Stimulated activated naive CD8-positive, alpha-beta T cell treated with anti-CD3 and anti-CD28 coated beads, Interleukin-15, Interleukin-2, amounts not matched to agents 100 U/mL and 50 U/mL, for 24 hours (primary cell): ENCODE results near the gene CDK5R1.

Experiments
- ATAC-seq: fragments of 150-1000 bp; cut with Tn5 transposase; one replicate; pipeline ENCODE4 v1.10.0; 2021
- DNase-seq: peaks from one replicate; pipeline ENCODE4 v3.0.0; 2021

CDK5R1 gene

DNA sequence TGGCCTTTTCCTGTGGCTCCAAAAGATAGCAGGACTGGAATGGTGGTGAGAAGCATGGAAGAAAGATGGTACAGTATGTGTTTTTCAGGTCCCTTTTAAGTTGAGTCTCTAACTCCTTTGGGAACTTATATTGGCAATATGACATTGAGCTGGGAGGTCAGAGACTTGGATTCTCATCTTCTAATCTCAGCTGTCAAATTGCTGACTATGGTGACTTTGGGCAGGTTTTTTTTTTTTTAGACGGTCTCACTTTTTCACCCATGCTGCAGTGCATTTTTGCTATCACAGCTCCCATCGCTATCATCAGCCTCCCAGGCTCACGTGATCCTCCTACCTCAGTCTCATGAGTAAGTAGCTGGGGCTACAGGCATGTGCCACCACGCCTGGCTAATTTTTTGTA lies 15.1 kb upstream of the CDK5R1 start:
- ATAC-seq = no peak
- no peak for DNase-seq

DNA sequence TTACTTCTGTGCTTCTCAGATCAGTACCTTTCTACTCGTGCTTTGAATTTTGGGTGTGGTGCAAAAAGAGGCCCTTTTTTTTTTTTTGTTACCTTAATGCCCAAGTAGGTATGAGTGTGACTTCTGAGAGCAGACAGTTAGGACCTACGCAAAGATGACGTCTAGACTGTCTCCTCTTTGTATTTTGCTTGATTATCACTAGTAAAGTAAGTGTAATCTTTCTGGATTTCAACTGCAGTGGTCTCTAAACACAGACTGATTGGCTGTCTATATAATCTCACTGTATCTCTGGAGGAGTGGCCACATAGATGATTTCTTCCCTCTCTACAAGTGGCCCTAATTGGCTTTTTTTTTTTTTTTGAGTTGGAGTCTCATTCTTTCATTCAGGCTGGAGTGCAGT lies 11.5 kb upstream of the CDK5R1 start:
- ATAC-seq (no peak), DNase-seq (no peak)

DNA sequence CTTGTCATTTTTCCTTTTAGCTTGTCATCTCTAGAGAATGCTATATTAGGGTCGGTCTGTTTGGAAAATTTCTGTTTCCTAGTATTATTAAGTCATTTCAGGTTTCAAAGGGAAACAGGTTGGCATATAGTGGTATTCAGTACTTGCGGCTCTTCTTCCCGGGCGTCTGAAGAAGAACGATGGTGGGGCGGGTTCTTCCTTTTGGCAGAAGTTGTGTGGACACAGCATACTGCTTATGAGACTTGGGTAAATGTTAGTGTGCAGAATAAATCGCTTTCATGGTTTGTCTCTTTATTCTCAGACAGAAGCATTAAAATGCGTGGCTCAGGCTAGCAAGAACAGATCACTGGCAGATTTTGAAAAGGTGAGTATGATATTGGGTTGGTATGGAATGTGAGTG lies 9.6 kb upstream of the CDK5R1 start:
- no peak for ATAC-seq
- no peak for DNase-seq

DNA sequence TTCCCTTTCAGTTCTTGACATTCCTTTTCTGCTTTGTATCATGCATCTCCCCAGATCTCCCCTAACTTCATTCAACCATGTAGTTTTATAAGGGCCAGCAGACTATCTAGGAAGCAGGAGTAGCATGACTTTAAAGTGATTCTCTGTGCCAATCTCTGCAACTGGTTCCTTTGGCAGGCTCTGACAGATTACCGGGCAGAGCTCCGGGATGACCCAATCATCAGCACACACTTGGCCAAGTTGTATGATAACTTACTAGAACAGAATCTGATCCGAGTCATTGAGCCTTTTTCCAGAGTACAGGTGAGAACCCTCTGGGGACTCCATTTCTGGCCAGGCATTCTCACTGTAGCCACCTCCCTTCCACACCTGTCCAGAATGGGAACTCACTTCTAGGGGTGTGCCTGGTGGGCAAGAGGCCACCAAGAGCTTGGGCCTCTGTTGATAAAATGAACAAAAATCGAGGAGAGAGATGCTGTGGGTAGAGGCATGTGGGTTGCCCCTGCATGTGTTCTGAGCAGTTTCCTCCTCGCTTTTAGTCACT lies 7.6 kb upstream of the CDK5R1 start:
- ATAC-seq = no peak

DNA sequence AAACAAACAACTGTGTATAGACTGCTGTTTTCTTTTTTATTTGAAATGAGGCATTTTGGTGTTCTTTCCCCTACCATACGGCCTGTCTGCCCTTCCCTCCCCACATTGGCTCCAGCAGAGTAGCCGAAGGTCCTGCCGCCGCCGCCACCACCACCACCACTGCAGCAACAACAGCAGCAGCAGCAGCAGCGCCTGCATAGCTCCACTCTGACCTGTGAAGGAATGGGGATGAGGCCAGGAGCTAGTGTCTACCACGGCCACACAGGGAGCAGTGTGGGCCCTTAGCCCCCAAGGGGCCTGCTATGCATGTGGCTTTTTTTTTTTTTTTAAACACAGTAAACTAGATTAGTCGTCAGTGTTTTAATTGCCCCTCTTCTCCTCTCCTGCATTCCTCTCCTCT lies 5.6 kb upstream of the CDK5R1 start:
- ATAC-seq (no peak), DNase-seq (no peak)

More for the DNA sequence above, 7.6 kb upstream of the CDK5R1 start:
- no peak for DNase-seq

DNA sequence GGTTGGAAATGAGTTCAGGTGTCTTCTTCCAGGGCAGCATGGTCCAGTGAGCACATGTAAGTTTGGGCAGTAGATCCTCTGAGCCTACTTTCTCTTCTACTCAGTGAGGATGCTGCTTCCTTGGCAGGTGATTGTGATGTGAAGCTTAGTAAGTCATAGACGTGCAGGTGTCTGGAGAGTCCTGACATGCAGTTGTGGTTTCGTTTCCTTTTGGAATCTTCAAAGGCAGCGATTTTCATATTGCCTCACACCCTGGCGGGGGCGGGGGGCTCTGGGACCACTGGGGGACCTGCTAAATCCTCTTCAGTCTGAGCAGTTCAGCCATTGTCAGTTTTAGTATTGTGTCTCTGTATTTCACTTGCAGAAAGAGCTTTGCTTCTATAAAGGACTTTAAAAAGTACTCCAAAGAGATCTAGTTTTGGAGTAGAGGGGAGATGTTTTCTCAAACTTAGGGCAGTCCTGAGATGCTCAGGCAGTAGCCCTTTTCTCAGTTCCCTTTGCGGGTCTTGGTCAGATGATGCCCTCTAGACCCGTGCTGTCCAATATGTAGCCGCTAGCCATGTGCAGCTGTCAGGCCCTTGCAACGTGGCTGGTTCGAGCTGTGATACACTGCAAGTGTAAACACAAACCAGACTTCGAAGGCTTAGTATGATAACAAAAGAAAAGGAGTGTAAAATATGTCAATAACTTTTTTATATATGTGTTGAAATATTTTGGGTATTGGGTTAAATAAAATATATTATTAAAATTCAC lies 4.0 kb upstream of the CDK5R1 start:
- no peak for DNase-seq
- ATAC-seq = no peak

DNA sequence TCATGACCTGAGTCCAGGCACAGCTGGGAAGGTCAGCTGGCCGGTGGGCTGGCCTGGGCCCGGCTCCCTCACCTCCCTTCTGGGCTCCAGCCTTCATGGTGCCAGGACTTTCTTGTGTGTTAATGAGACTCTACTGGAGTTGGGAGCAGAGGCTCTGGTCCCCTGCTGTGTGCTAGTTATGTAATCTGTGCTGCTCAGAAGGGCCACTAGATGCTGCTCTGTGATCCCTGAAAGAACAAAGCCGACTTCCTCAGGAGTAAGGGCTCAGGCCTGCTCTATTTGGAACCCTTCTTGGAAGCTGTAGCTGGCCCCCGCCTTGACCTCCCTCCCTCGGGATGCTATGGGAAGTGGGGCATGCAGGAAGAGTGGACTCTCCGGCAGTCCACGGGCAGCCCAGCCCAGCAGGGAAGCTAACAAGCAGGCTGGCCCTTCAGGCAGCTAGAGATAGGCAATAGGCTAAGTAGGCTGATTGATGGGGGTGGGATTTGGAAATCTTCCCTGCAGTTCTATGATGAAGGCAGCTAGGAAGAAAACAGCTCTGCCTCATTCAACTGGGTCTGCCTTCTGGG lies 3.3 kb upstream of the CDK5R1 start:
- ATAC-seq = no peak
- DNase-seq = no peak

DNA sequence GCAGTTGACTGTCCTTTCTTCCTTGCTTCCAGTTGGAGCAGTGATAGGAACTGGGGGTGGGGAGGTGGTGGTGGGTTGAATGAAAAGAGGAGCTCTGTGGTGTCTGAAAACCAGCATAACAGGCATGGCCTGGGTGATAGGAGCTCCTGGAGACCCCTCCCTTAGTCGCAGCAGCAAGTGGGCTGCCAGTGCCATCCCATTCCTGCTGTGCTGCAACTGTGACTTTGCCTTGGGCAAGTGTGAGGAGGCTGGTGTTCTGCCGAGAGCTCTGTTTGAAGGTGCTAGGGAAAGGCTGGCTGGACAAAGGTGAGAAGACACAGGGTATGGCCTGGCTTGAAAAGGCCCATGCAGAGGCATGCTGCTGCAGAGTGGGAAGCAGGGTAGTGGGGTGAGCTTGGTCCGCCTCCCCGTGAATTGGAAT lies 2.7 kb upstream of the CDK5R1 start:
- ATAC-seq = no peak
- no peak for DNase-seq

DNA sequence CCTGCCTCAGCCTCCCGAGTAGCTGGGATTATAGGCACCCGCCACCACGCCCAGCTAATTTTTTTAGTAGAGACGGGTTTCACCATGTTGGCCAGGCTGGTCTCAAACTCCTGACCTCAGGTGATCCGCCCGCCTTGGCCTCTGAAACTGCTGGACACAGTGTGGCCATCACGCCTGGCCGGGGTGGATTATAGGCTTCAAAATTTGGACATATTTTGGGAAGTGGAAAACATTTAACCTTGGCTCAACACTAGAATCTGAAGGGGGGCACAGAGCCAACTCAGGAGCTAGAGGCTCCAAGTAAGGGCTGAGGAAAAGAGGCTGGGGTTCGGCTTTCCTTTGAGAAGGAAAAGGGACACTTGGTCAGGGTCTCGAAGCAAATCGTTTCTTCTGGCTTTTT lies 2.2 kb upstream of the CDK5R1 start:
- no peak for ATAC-seq

DNA sequence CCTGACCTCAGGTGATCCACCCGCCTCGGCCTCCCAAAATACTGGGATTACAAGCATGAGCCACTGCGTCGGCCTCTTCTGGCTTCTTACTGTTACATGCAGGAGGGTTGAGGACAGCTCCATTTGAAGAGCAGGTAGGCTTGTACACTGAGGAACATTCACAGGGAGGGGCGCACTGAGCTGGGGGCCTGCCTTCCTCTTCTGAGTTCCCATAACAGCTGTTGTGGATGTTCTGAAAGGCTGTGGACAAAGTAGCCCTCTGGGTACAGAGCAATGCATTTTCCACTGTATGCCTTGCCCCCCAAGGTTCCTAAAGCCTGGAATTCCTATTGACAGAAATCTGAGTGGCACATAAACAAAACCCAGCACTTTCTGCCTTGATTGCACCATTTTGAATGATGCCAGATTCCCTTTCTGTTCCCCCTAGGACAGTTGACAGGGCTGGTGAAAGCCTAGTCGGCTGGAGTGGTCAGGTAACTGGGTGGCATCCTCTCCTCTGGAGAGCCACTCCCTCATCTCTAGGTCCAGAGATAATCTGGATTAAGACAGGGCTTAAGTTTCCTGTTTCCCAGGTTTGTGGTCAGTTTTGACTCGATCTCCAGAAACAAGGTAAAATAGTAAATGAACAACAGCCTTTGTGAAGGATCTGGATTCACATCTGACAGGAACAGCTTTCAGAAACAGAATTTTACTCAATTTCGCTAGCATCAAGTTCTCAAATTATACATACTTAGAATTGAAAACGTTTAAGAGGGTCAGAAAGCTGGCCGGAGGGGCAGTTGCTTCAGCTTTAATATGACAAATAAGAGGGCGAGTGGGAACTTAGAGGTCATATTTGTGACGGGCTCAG lies 1.3 kb upstream of the CDK5R1 start:
- DNase-seq = no peak
- ATAC-seq = no peak

More for the DNA sequence above, 2.2 kb upstream of the CDK5R1 start:
- DNase-seq = no peak

DNA sequence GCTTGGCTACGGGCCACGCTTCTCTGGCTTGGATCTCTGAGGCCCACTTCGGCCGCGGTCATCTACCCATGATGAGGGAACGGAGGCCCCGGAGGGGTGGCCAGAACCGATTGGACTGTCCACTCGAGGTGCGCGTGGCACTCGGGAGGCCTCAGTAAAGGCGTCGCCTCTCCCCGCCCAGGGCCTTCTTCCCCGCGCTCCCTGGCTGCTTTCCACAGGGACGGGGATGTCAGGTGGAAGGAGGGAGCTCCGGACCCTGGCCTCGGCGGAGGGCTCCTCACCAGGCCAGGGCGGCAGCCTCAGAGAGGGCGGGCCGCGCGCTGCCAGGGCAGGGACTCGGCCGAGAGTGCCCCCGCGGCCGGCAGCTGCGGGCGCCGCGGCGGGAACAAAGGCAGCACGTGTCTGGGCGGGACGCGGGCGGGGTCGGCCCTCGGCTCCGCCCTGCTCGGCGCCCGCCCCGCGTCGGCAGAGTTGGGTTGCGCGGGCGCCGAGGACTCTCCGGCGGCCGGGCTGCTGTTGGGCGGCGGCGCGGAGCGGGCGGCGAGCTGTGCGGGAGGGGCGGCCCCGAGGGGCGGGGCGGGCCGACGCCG lies 587 bp upstream of the CDK5R1 start:
- DNase-seq (peak; percentile 76), ATAC-seq (peak; percentile 78)

DNA sequence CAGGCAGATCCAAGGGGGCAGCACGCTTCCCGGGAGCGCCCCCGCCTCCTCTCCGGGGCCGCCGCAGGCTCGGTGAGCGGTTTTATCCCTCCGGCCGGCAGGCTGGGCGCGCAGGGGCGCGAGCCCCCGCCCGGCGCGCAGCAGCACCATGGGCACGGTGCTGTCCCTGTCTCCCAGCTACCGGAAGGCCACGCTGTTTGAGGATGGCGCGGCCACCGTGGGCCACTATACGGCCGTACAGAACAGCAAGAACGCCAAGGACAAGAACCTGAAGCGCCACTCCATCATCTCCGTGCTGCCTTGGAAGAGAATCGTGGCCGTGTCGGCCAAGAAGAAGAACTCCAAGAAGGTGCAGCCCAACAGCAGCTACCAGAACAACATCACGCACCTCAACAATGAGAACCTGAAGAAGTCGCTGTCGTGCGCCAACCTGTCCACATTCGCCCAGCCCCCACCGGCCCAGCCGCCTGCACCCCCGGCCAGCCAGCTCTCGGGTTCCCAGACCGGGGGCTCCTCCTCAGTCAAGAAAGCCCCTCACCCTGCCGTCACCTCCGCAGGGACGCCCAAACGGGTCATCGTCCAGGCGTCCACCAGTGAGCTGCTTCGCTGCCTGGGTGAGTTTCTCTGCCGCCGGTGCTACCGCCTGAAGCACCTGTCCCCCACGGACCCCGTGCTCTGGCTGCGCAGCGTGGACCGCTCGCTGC lies 832 bp downstream of the CDK5R1 start:
- DNase-seq = peak; percentile 46
- ATAC-seq = no peak

DNA sequence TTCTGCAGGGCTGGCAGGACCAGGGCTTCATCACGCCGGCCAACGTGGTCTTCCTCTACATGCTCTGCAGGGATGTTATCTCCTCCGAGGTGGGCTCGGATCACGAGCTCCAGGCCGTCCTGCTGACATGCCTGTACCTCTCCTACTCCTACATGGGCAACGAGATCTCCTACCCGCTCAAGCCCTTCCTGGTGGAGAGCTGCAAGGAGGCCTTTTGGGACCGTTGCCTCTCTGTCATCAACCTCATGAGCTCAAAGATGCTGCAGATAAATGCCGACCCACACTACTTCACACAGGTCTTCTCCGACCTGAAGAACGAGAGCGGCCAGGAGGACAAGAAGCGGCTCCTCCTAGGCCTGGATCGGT lies 1.4 kb downstream of the CDK5R1 start:
- no peak for DNase-seq
- no peak for ATAC-seq

DNA sequence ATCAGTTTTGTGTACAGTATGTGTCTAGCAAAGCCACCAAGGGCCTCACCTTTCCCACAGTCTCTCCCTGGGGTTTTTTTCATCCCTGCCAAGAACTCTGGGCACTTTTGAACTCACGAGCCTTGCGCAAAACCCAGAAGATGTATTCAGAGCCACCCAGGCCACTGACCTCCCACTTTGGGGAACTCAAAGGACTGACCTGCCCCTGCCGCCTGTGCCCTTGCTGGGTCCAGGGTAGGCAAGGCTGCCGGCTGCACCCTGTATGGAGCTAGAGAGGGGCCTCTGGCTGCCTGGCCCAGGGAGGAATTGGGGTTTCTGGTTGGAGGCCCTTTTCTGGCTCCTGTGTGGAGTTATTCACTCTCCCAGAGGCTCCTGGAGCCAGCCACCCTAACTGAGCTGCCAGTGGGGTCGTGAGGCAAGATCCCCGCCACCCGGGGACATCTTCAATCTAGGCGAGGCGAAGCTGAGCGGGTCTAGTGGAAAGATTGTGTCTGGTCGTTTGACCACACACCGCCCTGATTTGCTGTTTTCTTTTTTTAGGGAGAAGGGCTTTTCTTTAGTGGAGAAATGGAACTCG lies 1.9 kb downstream of the CDK5R1 start:
- ATAC-seq (no peak), DNase-seq (no peak)

DNA sequence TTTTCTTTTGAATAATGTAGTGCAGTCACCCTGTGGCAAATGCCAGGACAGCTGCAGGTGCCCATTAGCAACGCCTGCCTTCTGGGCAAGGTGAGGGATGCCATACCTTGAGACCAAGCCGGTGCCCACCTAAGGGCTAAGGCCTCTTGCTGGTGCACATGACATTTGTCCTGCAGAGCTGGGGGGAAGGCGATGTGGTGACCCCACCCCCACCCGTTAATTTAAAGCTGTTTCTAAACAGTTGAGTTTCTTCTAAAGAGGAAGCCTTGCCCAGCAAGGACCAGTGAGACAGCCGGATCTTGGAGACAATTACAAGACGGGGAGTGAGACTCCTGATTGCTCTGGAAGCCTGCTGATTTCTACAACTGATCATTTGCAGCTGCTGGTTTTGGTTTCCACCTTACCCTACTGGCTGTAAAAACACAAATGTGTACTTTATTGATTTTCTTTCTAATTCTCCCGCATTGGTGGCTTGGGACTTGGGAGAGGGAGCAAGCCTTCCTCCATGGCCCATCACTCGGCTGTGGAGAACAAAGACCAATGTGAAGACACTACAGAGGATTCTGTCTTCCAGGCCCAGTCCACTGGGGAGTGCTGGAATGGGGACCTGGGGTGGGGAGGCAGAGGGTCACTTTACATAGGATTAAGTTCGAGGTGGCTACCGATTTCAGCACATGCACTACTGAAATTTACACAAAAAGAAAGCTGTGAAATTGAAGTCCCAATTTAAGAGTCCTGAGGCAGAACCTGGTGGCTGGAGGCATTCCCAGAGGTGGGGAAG lies 2.7 kb downstream of the CDK5R1 start:
- no peak for DNase-seq
- no peak for ATAC-seq

DNA sequence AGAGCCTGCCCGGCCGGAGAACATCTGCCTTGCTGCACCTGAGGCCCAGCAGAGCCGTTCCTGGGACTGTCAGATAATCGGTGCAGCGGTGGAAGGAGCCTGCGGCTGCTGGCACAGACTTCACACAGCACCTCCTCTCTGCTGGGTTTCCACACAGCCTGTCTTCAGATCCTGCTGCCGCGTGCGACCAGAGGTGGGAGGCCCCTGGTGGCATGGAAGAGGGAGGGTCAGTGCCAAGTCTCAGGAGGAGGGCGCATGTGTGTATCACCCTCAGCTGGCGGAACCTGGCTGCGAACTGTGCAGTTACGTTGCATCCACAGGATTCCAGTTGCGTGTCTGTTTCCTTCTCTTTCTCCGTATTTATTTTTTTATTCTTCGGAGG lies 3.3 kb downstream of the CDK5R1 start:
- ATAC-seq (peak; percentile 12), DNase-seq (peak; percentile 52)

DNA sequence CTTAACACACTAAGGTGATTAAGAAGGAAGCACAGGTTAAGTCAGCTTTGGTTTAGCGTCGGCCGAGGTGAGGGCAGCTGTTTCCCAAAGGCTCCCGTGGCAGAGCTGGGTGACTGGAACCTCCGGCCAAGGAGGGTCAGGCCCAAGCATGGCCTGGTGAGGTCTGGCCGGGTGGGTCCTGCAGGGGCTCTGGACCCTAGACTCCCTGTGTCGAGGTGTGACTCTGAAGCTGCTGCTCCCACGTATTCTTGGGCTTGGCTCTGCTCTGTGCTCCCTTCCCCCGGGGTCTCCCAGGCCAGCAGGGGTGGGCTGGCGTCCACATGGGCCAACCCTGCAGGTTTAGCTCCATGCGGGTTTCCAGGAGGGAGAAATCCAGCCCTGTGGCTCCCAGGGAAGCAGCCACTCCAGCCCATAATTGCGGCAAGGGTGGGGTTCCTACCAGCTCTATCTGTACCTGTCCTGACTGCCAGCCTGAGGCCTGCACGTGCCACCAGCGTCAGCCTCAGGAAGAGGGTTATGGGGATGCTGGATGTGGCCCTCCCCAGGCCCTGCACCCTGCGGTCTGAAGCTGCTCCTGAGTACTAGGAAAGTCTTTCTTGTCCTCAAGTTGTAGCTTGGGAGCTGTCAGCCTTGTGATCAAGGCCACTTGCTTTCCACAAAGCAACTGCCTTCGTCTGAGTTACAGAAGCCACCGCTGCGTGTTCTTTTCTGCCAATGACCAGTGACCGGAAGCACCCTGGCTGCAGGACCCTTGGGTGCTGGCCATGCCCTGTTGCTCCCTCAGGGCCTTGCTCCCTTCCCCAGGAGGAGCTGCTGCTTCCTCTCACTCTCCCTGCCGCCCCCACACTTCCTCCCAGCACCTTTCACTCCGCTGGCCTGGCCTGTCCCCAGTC lies 4.8 kb downstream of the CDK5R1 start:
- DNase-seq = peak; percentile 67
- ATAC-seq = no peak

DNA sequence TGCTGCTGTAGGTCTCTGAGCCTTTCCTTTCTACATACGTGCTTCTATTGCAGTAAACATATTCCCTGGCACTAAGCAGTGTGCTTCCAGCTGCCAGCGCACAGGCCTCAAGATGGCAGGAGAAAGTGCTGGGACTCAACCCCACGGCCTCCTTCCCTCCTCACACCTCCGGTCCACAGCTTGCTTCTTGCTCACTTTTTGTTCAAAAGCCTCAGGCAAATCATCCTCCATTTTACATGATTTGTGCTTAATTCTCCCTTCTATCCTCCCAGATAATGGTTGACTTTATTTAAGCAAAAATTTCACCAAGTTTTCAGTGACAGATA lies 5.4 kb downstream of the CDK5R1 start:
- DNase-seq = no peak
- no peak for ATAC-seq

DNA sequence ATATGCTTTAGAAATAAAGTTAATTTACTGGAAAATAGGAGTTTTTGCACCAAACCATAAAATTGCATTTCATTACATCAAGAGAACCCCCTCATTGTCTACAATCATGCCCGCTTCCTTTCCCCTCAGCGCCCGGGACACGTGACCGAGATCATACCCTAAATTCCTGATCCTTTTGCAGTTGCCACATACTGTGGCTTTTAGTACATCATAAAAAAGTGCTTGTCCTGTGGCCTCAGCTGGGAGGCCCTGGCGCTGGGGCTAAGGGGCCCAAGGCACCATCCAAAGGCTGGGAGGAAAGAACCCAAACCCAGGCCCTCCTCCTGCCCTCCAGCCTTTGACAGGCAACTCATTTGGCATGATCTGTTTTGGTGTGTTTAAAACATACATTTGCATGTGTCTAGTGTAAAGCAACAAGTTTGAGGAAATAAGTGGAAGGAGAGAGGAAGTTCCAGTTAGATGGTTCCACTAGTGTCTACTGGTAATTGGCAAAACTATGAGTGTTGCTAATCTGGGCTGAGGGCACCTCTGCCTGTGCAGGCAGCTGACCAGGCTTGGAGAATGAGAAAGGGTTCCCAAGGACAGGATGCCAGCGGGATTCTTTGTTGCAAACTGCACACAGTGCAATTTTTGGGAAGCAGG lies 6.0 kb downstream of the CDK5R1 start:
- DNase-seq (no peak), ATAC-seq (no peak)
